GOT3 (cell line): ENCODE data around the gene MARCKSL1.

Experiments
- DNase-seq: peaks from one replicate; lab custom pipeline; 2025; ENCODE audit warnings: mixed read lengths; lab: John Stamatoyannopoulos, UW

The MARCKSL1 gene

GRCh38 chr1:32352831-32353383 is 16.9 kb upstream of the MARCKSL1 start:
- DNase-seq: no peak

GRCh38 chr1:32352239-32352745 is 16.3 kb upstream of the MARCKSL1 start:
- DNase-seq: no peak

GRCh38 chr1:32351399-32352238 is 15.6 kb upstream of the MARCKSL1 start:
- DNase-seq: peak; percentile 43

- no peak for DNase-seq
These were observed 14.9 kb upstream of the MARCKSL1 start for GRCh38 chr1:32350785-32351398.

GRCh38 chr1:32349211-32349708 is 13.2 kb upstream of the MARCKSL1 start:
- no peak for DNase-seq

- no peak for DNase-seq
These were observed 10.6 kb upstream of the MARCKSL1 start for GRCh38 chr1:32346532-32347157.

- DNase-seq: no peak
These were observed 9.3 kb upstream of the MARCKSL1 start for GRCh38 chr1:32345289-32345827.

- DNase-seq: no peak
These were observed 6.7 kb upstream of the MARCKSL1 start for GRCh38 chr1:32342704-32343103.

GRCh38 chr1:32341971-32342370 is 5.9 kb upstream of the MARCKSL1 start:
- no peak for DNase-seq

GRCh38 chr1:32341186-32341757 is 5.2 kb upstream of the MARCKSL1 start:
- no peak for DNase-seq

- no peak for DNase-seq
These were observed 3.4 kb upstream of the MARCKSL1 start for GRCh38 chr1:32339363-32339978.

- no peak for DNase-seq
These were observed 2.7 kb upstream of the MARCKSL1 start for GRCh38 chr1:32338637-32339145.

- DNase-seq: no peak
These were observed 2.0 kb upstream of the MARCKSL1 start for GRCh38 chr1:32337855-32338636.

GRCh38 chr1:32336963-32337675 is 1.1 kb upstream of the MARCKSL1 start:
- no peak for DNase-seq

- no peak for DNase-seq
These were observed 529 bp upstream of the MARCKSL1 start for GRCh38 chr1:32336591-32336932.

- no peak for DNase-seq
These were observed 571 bp downstream of the MARCKSL1 start for GRCh38 chr1:32335535-32335789.

- DNase-seq: no peak
These were observed 1.0 kb downstream of the MARCKSL1 start for GRCh38 chr1:32334864-32335534.

- no peak for DNase-seq
These were observed 1.7 kb downstream of the MARCKSL1 start for GRCh38 chr1:32334274-32334861.
